Measurements from ENCODE around the gene CREB3L1.

The CREB3L1 gene

GRCh38 chr11:46275964-46276641 lies 1.4 kb upstream of the CREB3L1 start:
- DNase-seq (ENCODE audit: insufficient read length, low spot score) (no peak), FAIRE-seq (no peak)
- no peak for TF ChIP-seq CTCF (IDR thresholded peaks at IDR 0.05; ENCODE audit: insufficient read depth, missing control alignments)

- peak; percentile 84 for DNase-seq (ENCODE audit: insufficient read length, low spot score)
- FAIRE-seq, result no peak
- no peak for TF ChIP-seq CTCF (IDR thresholded peaks at IDR 0.05; ENCODE audit: insufficient read depth, missing control alignments)
Observed at GRCh38 chr11:46277313-46277621, 195 bp upstream of the CREB3L1 start.

- FAIRE-seq (no peak), DNase-seq (ENCODE audit: insufficient read length, low spot score) (peak; percentile 68)
- TF ChIP-seq CTCF (IDR thresholded peaks at IDR 0.05; ENCODE audit: insufficient read depth, missing control alignments), result peak; percentile 30
Observed at GRCh38 chr11:46278387-46279125, 1.1 kb downstream of the CREB3L1 start.

- DNase-seq (ENCODE audit: insufficient read length, low spot score) (no peak), FAIRE-seq (no peak)
- no peak for TF ChIP-seq CTCF (IDR thresholded peaks at IDR 0.05; ENCODE audit: insufficient read depth, missing control alignments)
Observed at GRCh38 chr11:46279126-46280099, 2.0 kb downstream of the CREB3L1 start.

GRCh38 chr11:46280706-46281105 lies 3.2 kb downstream of the CREB3L1 start:
- no peak for TF ChIP-seq CTCF (IDR thresholded peaks at IDR 0.05; ENCODE audit: insufficient read depth, missing control alignments)
- DNase-seq (ENCODE audit: insufficient read length, low spot score) (no peak), FAIRE-seq (no peak)

- no peak for TF ChIP-seq CTCF (IDR thresholded peaks at IDR 0.05; ENCODE audit: insufficient read depth, missing control alignments)
- FAIRE-seq (no peak), DNase-seq (ENCODE audit: insufficient read length, low spot score) (no peak)
Observed at GRCh38 chr11:46281371-46281831, 3.9 kb downstream of the CREB3L1 start.
